Neural crest cell (in vitro differentiated cells): ENCODE measurements around the gene GAST. TPM values are rescaled to one million over a fixed set of nuclear protein-coding genes. Genes with fewer than 3 reads are reported as not detected.
"Not testable (repeated sequence)": the region's sequence is repeated elsewhere in the genome, so short reads cannot be mapped to it uniquely, and the experiment has no call there.

Experiments used
- DNase-seq: peaks from one replicate; pipeline ENCODE4 v3.0.0; 2021; ENCODE audit warnings: low read depth, mixed read lengths, low spot score
- H3K27ac Mint-ChIP-seq: one replicate; pipeline ENCODE4 v1.8.0; 2021; ENCODE audit warnings: mild to moderate bottlenecking, mixed read lengths; ENCODE audit not compliant: unreplicated experiment
- H3K27me3 Mint-ChIP-seq: 2 replicates; pipeline ENCODE4 v1.8.0; 2021; ENCODE audit warnings: low read depth, mild to moderate bottlenecking, mixed read lengths
- H3K36me3 Mint-ChIP-seq: 2 replicates; pipeline ENCODE4 v1.8.0; 2021; ENCODE audit warnings: low read depth, mild to moderate bottlenecking, mixed read lengths
- H3K4me1 Mint-ChIP-seq: 2 replicates; pipeline ENCODE4 v1.8.0; 2021; ENCODE audit warnings: mixed read lengths
- H3K4me3 Mint-ChIP-seq: one replicate; pipeline ENCODE4 v1.8.0; 2021; ENCODE audit warnings: mild to moderate bottlenecking, mixed read lengths
- H3K9me3 Mint-ChIP-seq: 2 replicates; pipeline ENCODE4 v1.8.0; 2021; ENCODE audit warnings: mixed read lengths
- total RNA-seq: library from RNA; stranded (reverse); gene quantifications from 2 replicates; pipeline ENCODE4 v1.2.1, GENCODE V29; 2021
- TF ChIP-seq, protein P1 (sequence below): fragments of 200-600 bp; sonication (generic); conservative IDR thresholded peaks from 2 replicates; pipeline ENCODE4 v1.5.0; 2021; ENCODE audit warnings: antibody characterized with exemption, mild to moderate bottlenecking

GAST gene
- total RNA-seq, 1 donor from 2014 or later = not detected

GRCh38 chr17:41697122-41697962, 14.8 kb upstream of the GAST start:
- H3K9me3 Mint-ChIP-seq = no peaks in the 10 kb centered on the region
- H3K36me3 Mint-ChIP-seq = peaks cover 7% of the 10 kb centered on the region
- peaks cover 8% of the 10 kb centered on the region for H3K4me1 Mint-ChIP-seq
- H3K27ac Mint-ChIP-seq = no peak overlapping the region
- peaks cover 10% of the 10 kb centered on the region for H3K27me3 Mint-ChIP-seq
- no peak overlapping the region for H3K4me3 Mint-ChIP-seq
- TF ChIP-seq, protein P1, sequence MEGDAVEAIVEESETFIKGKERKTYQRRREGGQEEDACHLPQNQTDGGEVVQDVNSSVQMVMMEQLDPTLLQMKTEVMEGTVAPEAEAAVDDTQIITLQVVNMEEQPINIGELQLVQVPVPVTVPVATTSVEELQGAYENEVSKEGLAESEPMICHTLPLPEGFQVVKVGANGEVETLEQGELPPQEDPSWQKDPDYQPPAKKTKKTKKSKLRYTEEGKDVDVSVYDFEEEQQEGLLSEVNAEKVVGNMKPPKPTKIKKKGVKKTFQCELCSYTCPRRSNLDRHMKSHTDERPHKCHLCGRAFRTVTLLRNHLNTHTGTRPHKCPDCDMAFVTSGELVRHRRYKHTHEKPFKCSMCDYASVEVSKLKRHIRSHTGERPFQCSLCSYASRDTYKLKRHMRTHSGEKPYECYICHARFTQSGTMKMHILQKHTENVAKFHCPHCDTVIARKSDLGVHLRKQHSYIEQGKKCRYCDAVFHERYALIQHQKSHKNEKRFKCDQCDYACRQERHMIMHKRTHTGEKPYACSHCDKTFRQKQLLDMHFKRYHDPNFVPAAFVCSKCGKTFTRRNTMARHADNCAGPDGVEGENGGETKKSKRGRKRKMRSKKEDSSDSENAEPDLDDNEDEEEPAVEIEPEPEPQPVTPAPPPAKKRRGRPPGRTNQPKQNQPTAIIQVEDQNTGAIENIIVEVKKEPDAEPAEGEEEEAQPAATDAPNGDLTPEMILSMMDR = no peak
- DNase-seq = no peak

GRCh38 chr17:41700843-41701242, 11.3 kb upstream of the GAST start:
- not testable (repeated sequence) for H3K27ac Mint-ChIP-seq, H3K4me3 Mint-ChIP-seq, H3K9me3 Mint-ChIP-seq, DNase-seq, H3K36me3 Mint-ChIP-seq
- Mint-ChIP-seq H3K27me3 (peaks cover 18% of the 10 kb centered on the region), H3K4me1 (peaks cover 17% of the 10 kb centered on the region)

- no peak overlapping the region for H3K27ac Mint-ChIP-seq
- TF ChIP-seq, protein P1 = no peak
- DNase-seq = no peak
- no peak overlapping the region for H3K4me3 Mint-ChIP-seq
- peaks cover 20% of the 10 kb centered on the region for H3K27me3 Mint-ChIP-seq
- H3K36me3 Mint-ChIP-seq = no peaks in the 10 kb centered on the region
- H3K9me3 Mint-ChIP-seq = no peaks in the 10 kb centered on the region
- H3K4me1 Mint-ChIP-seq = peaks cover 24% of the 10 kb centered on the region
Measured at GRCh38 chr17:41702712-41703111, 9.4 kb upstream of the GAST start.

GRCh38 chr17:41705271-41705991, 6.7 kb upstream of the GAST start:
- no peaks in the 10 kb centered on the region for H3K9me3 Mint-ChIP-seq
- TF ChIP-seq, protein P1 = no peak
- DNase-seq = peak; percentile 21
- peaks cover 24% of the 10 kb centered on the region for H3K27me3 Mint-ChIP-seq
- peak overlapping the region; percentile 87 for H3K27ac Mint-ChIP-seq
- H3K4me3 Mint-ChIP-seq = peak overlapping the region; percentile 12
- peaks cover 26% of the 10 kb centered on the region for H3K4me1 Mint-ChIP-seq
- no peaks in the 10 kb centered on the region for H3K36me3 Mint-ChIP-seq

DNA sequence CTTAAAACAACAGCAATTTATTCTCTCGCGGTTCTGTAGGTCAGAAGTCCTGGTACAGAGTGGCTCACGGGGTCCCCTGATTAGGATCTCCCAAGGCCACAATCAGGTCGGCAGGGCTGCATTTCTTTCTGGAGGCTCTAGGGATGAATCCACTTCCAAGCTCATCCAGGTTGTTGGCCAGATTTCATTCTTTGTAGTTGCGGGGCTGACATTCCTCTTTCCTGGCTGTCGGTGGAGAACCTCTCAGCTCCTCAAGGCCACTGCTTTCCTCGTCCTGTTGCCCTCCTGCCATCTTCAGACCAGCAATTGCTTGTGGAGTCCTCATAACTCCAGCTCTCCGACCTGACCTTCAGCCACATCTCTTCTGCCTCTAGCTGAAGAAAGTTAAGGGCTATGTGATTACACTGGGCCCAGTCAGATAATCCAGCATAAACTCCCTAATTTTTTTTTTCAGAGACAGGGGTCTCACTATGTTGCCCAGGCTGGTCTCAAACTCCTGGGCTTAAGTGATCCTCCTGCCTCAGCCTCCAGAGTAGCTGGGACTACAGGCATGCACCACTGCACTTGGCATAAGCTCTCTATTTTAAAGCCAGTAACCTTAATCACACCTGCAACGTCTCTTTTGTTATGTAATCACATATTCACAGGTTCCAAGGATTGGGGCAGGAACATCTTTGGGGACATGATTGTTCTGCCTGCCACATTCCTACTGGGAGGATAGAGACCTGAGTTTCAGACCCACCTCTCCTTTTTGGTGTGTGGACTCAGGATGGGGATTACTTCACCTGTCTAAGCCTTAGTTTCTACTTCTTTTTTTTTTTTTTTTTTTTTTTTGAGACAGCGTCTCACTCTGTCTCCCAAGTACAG, 4.1 kb upstream of the GAST start:
- Mint-ChIP-seq H3K4me3 (no peak overlapping the region), H3K9me3 (no peaks in the 10 kb centered on the region), H3K27ac (no peak overlapping the region), H3K4me1 (peaks cover 32% of the 10 kb centered on the region), H3K27me3 (peaks cover 21% of the 10 kb centered on the region), H3K36me3 (no peaks in the 10 kb centered on the region)
- DNase-seq = no peak
- TF ChIP-seq, protein P1 = no peak
